Ovary (tissue), 3 donors: ENCODE data around the gene NR2F1-AS1.

ENCODE experiments used
- CTCF ChIP-seq, 3 donors: fragments of 450-650 bp in 2 of 3; fragments of 200-600 bp in 1 of 3; IDR thresholded peaks; one replicate each; pipeline versions ENCODE4 v1.5.1 to v1.8.0; 2016 to 2022; ENCODE audit warnings: antibody characterized with exemption in 3 of 3, mild to moderate bottlenecking in 1 of 3
- EP300 ChIP-seq: sonication (generic); formaldehyde crosslinking; IDR thresholded peaks from one replicate; pipeline ENCODE4 v1.6.1; 2017; ENCODE audit warnings: antibody characterized with exemption
- donor health status: DM: no; HTN: no; CAD: no.

- TF ChIP-seq EP300 (no peak), CTCF (IDR thresholded peaks at IDR 0.05) (no peak)
Measured at GRCh38 chr5:93557021-93557604, 23.9 kb downstream of the NR2F1-AS1 start.
